NCI-H1930 (cell line): ENCODE data around the gene GOT1.

Experiments used
- DNase-seq, 2 experiments: peaks; one replicate each; lab custom pipeline; 2025; lab: John Stamatoyannopoulos, UW

Gene GOT1

DNA sequence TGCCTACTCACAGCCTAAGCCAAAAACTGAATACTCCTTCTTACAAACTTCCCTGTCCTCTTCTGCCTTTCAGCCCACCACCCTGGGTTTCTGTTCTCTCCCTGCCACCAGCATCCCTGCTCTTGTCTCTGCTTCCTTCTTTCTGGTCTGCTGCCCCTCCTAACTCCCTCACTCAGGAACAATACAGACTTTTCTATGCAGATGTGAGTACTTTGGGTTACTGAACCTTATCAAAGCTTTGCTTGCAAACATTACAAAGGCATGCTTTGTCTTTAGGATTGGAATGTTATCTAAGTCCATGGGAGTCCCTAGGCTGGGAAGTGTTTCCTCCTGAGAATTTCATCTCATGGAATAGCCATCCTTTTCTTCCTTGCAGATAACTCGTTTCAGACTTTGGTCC lies 72.3 kb downstream of the GOT1 start:
- no peak for DNase-seq

DNA sequence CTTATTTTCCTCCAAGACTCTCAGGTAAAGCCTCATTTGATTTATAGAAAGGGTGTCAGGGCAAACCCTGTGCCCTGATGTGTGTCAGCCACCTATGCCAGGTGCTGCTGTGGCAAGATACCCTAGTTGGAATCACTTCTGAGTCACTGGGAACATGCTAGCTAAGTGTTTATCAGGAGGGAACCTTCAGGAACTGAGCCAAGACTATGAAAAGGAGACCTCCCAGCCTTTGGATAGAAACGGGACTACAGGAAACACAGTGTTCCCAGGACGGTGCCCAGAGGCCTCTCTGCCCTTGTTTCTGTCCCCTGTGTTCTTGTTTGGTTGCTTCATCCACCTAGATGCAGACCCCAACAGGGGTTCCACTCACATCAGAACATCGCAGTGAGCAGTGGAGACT lies 72.7 kb downstream of the GOT1 start:
- DNase-seq: no peak

DNA sequence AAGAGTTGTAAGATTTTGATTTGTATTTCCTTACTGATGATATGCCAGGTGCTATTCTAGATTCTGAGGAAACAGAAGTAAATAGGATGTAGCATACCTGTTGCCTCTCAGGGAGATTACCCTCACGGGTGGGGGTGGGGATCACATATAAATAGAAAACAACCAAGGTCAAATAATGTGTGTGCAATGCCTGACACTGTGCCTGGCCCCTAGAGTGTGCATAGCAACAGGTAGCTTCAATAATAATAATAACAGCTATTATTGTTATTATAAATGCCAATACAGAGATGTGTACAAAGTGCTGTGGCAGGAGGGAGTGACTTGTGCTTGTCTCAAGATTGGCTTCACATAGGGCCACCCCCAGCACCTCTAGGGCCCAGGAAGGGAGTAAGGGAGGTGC lies 77.2 kb downstream of the GOT1 start:
- no peak for DNase-seq

DNA sequence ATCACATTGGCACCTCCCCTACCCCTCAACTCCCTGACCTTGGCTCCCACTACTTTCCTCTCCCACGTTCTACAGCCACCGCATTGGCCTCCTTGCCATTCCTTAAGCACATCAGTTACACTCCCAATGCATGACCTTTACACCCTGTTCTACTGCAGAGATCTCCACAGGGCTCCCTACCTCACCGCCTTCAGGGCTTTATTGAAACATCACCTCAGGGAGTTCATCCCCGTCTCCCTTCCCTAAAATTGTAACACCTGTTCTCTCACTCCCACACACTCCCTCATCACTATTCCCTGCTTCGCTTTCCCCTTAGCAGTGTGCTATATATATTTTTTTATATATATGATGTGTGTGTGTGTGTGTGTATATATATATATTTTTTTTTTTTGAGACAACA lies 82.8 kb downstream of the GOT1 start:
- DNase-seq: no peak
